Measurements from ENCODE around the gene KREMEN1. TPM values are rescaled to one million over a fixed set of nuclear protein-coding genes. Genes with fewer than 3 reads are reported as not detected.
"Not testable (repeated sequence)": the region's sequence is repeated elsewhere in the genome, so short reads cannot be mapped to it uniquely, and the experiment has no call there.

The KREMEN1 gene
- total RNA-seq, 1 experiment from 2014 or later, result 2.7 TPM

GRCh38 chr22:29081517-29082236, 8.8 kb downstream of the KREMEN1 start:
- H3K4me2 ChIP-seq (ENCODE audit: low read length), result no peak overlapping the region
- intact Hi-C loops (cut with micrococcal nuclease), result no loop called here
- H3K27me3 ChIP-seq (ENCODE audit: low read length), result no peaks in the 10 kb centered on the region
- ATAC-seq, result no peak
- H3K36me3 ChIP-seq (ENCODE audit: low read depth, low read length), result no peaks in the 10 kb centered on the region
- no peaks in the 10 kb centered on the region for H3K9me2 ChIP-seq (replicated peaks; ENCODE audit: low read length)
- H3K27ac ChIP-seq (ENCODE audit: low read length), result no peak overlapping the region
- DNase-seq, result no peak
- no peak overlapping the region for H3K4me3 ChIP-seq (ENCODE audit: low read length)
- H3K9me3 ChIP-seq (ENCODE audit: low read length), result no peaks in the 10 kb centered on the region
- TF ChIP-seq EZH2phosphoT487 (IDR thresholded peaks at IDR 0.05; ENCODE audit: borderline replicate concordance, low read length) (no peak), EZH2 (IDR thresholded peaks at IDR 0.05; ENCODE audit: low read length, unreplicated experiment) (no peak)
- TF ChIP-seq, protein P1, sequence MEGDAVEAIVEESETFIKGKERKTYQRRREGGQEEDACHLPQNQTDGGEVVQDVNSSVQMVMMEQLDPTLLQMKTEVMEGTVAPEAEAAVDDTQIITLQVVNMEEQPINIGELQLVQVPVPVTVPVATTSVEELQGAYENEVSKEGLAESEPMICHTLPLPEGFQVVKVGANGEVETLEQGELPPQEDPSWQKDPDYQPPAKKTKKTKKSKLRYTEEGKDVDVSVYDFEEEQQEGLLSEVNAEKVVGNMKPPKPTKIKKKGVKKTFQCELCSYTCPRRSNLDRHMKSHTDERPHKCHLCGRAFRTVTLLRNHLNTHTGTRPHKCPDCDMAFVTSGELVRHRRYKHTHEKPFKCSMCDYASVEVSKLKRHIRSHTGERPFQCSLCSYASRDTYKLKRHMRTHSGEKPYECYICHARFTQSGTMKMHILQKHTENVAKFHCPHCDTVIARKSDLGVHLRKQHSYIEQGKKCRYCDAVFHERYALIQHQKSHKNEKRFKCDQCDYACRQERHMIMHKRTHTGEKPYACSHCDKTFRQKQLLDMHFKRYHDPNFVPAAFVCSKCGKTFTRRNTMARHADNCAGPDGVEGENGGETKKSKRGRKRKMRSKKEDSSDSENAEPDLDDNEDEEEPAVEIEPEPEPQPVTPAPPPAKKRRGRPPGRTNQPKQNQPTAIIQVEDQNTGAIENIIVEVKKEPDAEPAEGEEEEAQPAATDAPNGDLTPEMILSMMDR (conservative IDR thresholded peaks at IDR 0.05; ENCODE audit: low read depth, low read length), result no peak
- H3K79me2 ChIP-seq (ENCODE audit: low read length), result no peaks in the 10 kb centered on the region
- H4K20me1 ChIP-seq (ENCODE audit: low read length), result no peaks in the 10 kb centered on the region
- no TSS peak for BruUV-seq (replicated peaks)
- CTCF ChIA-PET, result no interaction called here
- peaks cover 10% of the 10 kb centered on the region; the same call in 1 of the 2 replicates for H3K4me1 ChIP-seq (ENCODE audit: insufficient read depth, low read length)
- POLR2A ChIA-PET (ENCODE audit: unreplicated experiment), result no interaction called here
- H2AFZ ChIP-seq (ENCODE audit: low read length), result no peak overlapping the region
- no peaks in the 10 kb centered on the region for H3F3A ChIP-seq (ENCODE audit: low read length, unreplicated experiment)
- no peak overlapping the region for H3K9ac ChIP-seq (ENCODE audit: low read length)

DNA sequence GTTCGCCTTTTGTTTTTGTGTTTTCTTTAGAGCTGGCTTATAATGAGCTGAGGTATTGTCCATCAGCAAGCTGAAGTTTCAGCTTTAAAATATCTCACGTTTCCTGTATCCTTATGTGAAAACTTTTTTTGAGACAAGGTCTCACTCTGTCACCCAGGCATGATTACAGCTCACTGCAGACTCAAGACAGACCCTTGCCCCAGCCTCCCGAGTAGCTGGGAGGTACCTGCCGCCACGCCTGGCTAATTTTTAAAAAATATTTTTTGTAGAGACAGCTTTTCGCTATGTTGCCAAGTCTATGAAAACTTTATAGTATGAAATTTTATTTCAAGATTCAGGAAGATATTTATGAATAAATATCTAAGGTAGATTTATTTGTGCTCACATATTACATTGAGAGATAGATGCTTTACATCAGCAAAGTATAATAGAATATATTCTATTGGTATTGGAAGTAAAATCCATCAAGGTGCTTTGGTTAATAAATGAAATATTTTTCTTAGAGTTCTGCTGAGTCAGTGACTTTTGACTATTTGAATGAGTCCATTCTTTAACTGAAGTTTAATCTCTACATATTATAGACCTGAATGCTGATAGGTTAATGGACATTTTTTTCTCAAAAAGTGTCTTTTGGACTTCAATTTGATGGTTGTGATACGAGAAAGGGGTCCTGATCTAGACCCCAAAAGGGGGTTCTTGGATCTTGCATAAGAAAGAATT, 10.2 kb downstream of the KREMEN1 start:
- no peak for ATAC-seq
- no TSS peak for BruUV-seq (replicated peaks)

DNA sequence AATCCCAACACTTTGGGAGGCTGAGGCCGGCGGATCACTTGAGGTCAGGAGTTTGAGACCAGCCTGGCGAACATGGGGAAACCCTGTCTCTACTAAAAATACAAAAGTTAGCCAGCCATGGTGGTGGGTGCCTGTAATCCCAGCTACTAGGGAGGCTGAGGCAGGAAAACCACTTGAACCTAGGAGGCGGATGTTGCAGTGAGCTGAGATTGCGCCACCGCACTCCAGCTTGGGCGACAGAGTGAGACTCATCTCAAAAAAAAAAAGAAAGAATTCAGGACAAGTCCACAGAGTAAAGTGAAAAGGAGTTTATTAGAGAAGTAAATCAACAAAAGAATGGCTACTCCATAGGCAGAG, 10.7 kb downstream of the KREMEN1 start:
- H3K27ac ChIP-seq (ENCODE audit: low read length); CTCF ChIA-PET; H4K20me1 ChIP-seq (ENCODE audit: low read length); H3K27me3 ChIP-seq (ENCODE audit: low read length); H3K79me2 ChIP-seq (ENCODE audit: low read length); intact Hi-C loops (cut with micrococcal nuclease); H3K36me3 ChIP-seq (ENCODE audit: low read depth, low read length); DNase-seq; H3K4me3 ChIP-seq (ENCODE audit: low read length); POLR2A ChIA-PET (ENCODE audit: unreplicated experiment); H3K9ac ChIP-seq (ENCODE audit: low read length); H2AFZ ChIP-seq (ENCODE audit: low read length); H3K4me2 ChIP-seq (ENCODE audit: low read length); H3K9me2 ChIP-seq (replicated peaks; ENCODE audit: low read length); ATAC-seq; BruUV-seq (replicated peaks); H3F3A ChIP-seq (ENCODE audit: low read length, unreplicated experiment); H3K9me3 ChIP-seq (ENCODE audit: low read length): not testable (repeated sequence)
- H3K4me1 ChIP-seq (ENCODE audit: insufficient read depth, low read length), result peaks cover 10% of the 10 kb centered on the region; the same call in 1 of the 2 replicates

More for the DNA sequence above, 10.2 kb downstream of the KREMEN1 start:
- H4K20me1 ChIP-seq (ENCODE audit: low read length), result no peaks in the 10 kb centered on the region
- H2AFZ ChIP-seq (ENCODE audit: low read length), result no peak overlapping the region
- H3K9ac ChIP-seq (ENCODE audit: low read length), result no peak overlapping the region
- H3K27ac ChIP-seq (ENCODE audit: low read length), result no peak overlapping the region
- ChIA-PET CTCF (no interaction called here), POLR2A (ENCODE audit: unreplicated experiment) (no interaction called here)
- H3F3A ChIP-seq (ENCODE audit: low read length, unreplicated experiment), result no peaks in the 10 kb centered on the region
- H3K4me2 ChIP-seq (ENCODE audit: low read length), result no peak overlapping the region
- H3K9me3 ChIP-seq (ENCODE audit: low read length), result no peaks in the 10 kb centered on the region
- DNase-seq, result no peak
- no peak overlapping the region for H3K4me3 ChIP-seq (ENCODE audit: low read length)
- H3K36me3 ChIP-seq (ENCODE audit: low read depth, low read length), result no peaks in the 10 kb centered on the region
- H3K27me3 ChIP-seq (ENCODE audit: low read length), result no peaks in the 10 kb centered on the region
- no peaks in the 10 kb centered on the region for H3K79me2 ChIP-seq (ENCODE audit: low read length)
- TF ChIP-seq EZH2 (IDR thresholded peaks at IDR 0.05; ENCODE audit: low read length, unreplicated experiment) (no peak), EZH2phosphoT487 (IDR thresholded peaks at IDR 0.05; ENCODE audit: borderline replicate concordance, low read length) (no peak)
- TF ChIP-seq, protein P1 (conservative IDR thresholded peaks at IDR 0.05; ENCODE audit: low read depth, low read length), result no peak
- H3K9me2 ChIP-seq (replicated peaks; ENCODE audit: low read length), result no peaks in the 10 kb centered on the region
- intact Hi-C loops (cut with micrococcal nuclease), result no loop called here
- peaks cover 10% of the 10 kb centered on the region; the same call in 1 of the 2 replicates for H3K4me1 ChIP-seq (ENCODE audit: insufficient read depth, low read length)

Data from PC-3 (cell line).